ENCODE data around the gene MAPKAPK2. TPM values are rescaled to one million over a fixed set of nuclear protein-coding genes. Genes with fewer than 3 reads are reported as not detected.
"Not testable (repeated sequence)": the region's sequence is repeated elsewhere in the genome, so short reads cannot be mapped to it uniquely, and the experiment has no call there.

Gene MAPKAPK2
- polyA plus RNA-seq, 12 donors = 52.6 to 81.0 (median 71.1) TPM; not detected in 1

DNA sequence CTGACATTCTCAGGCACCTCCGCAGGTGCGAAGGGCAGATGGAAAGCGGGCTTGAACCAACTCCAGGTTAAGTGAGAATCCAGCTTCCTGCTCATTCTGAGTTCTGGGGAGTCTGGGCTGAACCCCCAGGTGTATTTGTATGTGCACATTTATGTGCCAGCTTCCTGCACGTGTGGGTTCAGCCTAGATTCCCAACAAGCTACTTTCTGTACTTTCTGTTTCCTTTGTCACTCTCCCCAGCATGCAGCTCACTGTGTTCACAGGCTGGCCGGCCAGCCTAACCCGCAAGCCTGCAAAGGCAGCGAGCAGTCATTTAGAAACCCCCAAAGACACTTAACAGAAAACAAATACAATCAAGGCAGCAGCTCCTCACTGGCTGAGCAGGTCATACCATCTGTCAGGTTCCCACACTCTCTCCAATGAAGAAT is 84.6 kb downstream of the MAPKAPK2 start:
- DNase-seq = no peak

DNA sequence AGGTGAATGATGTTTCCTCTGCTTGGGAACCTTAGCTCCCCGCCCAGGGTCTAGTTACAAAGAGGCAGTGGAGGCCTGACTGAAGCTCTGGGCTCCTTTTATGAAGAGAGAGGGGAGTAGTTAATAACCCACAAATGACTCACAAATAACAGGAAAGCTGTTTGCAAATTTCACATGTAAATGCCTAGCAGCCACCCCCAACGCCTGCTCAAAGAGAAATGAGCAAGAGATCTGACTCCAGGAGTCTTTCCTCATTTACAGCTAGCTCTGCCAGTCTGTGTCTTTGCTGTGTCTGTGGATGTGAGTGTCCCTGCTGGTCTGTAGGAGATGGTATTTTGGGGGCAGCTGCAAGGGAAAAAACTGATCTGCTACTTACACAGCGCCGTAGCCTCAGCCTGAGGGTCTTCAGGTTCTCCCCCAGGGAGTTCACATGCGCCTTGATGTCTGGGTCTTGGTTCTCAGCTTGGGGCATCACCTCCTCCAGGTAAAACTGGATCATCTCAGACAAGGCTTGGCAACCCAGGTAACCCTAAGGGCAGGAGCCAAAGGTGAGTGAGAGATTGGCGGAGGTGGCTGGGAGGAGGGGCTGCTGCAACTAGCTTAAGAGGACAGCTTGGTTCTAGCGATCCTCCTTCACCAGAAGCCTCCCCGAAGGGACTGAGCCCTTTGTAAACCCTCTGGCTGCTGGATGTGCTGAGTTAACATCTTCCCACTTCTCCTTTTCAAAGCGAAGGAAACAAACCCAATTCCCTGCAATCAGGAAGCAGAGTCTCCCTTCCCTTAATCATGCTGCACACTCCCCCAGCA is 86.0 kb downstream of the MAPKAPK2 start, which contains the start of gene IL19:
TSS of gene IL19 (plus strand) at position 243 of the 807 bp plus-strand sequence. CDS start 65,890 bp downstream, outside the sequence.
- no peak for DNase-seq

DNA sequence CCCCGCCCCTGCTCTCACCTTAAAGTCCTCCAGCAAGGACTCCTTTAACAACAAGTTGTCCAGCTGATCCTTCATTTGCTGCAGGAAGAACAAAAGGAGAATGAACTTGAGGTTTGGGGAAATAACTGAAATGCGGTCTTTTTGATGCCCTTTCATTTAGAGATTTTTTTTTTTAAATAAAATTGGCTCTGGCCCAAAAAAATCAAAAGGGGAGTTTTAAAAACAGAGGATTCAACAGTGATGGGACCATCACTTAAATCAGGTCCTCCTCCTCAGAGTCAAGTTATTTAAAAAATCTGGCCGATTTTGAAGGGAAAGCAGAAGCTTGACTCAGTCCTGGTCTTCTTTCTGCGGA is 86.6 kb downstream of the MAPKAPK2 start:
- no peak for DNase-seq

DNA sequence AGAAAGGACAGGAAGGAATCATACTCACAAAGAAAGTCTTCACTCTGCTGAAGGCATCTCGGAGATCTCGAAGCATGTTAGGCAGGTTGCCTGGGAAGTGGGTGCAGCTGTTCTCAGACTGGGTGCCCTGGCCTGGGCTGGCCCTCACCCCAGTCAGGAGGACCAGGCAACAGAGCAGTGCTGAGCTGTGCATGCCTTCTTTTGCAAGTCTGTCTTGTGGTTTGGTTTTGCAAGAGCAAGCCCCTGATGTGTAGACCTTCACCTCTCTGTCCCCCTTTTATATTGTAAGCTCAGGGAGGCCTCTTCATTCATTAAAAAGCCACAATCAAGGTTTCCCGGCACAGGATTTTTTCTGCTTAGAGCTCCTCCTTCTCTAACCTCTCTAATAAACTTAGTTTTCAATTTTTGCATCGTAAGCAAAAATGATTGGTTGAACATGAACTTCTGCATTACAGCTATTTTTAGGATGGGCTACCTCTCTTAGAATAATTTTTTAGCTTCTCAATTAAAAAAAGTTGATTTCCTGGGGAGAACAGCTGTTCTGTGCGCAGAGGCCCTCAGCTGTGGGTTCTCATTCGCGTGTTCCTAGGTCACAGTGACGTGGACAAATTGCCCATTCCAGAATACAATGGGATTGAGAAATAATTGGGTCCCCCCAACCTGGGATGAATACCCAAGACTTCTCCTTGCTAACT is 87.7 kb downstream of the MAPKAPK2 start, which contains the start of gene IL10:
TSS of gene IL10 (minus strand) at position 252 of the 695 bp plus-strand sequence. CDS start at position 193, 59 bp downstream.
- DNase-seq = no peak

DNA sequence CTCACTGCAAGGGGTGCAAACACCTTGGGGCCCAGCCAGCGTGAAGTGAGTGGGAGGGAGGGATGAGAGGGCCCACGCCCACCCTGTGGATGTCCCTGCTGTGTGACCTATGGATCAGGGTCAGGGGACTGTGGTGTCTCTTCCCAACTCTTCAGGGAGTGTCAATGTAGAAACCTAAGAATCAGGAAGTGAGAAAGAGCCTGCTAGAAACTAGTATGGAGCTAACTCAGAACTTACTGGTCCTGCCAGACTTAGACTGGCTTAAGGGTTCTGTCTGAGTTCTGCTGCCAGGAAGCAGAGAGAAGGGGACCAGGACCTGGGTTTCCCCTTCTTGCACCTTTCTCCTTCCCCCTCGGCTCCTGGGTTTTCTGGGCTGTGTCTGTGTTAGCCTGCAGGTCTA is 89.4 kb downstream of the MAPKAPK2 start:
- DNase-seq = no peak

DNA sequence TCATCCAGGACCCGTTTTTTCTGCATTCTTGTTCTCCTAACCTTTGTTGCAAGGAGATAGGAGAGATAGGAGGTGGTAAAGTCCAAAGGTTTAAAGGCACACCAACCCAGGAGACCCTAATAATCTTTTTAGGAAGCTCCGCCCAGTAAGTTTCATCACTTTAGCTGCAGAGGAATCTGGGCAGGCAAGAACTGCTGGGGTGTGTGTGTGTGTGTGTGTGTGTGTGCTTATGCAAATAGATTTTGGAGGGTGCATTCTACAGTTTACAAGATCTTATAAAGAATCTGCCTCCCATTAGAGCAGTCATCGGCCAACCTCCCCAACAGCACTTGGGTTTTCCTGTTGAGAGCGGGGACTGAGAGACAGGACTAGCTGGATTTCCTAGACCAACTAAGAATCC is 91.5 kb downstream of the MAPKAPK2 start:
- DNase-seq = no peak

DNA sequence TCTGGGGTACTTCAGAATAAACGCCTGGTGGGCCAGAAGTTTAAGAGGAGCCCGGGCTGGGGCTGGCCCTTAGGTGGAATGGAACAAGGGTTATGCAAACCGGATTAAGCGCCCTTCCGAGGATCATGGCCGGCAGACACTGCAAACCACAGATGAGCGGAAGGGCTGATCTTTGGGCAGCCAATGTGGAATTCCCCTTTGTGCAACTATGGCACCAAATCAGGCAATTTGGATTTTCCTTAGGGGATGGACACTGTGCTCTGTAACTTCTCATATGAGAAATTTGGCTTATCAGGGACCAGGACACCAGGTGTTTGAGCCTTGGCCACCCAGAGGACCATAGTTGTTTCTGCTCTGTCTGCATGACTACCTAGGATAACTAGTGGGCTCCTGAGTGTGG is 93.3 kb downstream of the MAPKAPK2 start:
- no peak for DNase-seq

DNA sequence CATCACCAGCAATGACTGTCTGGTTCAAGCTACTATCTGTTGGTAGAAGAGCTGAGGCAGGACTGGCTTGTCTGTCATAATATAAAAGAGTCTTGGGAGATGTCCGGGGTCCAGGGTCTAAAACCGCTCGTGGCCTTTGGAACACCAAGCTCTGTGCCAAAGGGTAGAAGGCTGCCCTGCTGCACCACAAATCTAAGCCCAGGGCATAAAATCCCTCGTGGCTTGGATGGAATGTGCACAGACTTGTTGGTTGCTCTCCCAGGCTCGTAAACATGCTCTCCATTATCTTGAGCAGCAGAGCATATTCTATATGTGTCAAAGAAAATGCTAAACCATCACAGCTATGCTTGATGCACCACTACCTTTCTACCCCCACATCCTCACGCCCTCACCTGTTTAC is 94.2 kb downstream of the MAPKAPK2 start:
- not testable (repeated sequence) for DNase-seq

DNA sequence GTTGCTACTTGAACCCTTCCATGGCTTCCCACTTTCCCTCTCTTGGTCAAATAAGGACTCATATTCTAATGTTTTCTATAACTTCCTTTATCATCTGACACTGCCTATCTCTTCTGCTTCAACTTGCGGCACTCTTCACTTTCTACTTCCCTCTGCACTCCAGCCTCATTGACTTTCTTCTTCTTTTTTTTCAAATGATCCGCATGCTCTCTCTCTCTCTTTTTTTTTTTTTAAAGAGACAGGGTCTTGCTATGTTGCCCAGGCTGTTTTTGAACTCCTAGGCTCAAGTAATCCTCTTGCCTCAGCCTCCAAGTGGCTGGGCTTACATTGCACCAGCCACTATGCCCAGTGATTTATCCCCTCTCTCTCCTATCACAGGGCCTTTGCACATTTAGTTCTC is 94.9 kb downstream of the MAPKAPK2 start:
- no peak for DNase-seq

DNA sequence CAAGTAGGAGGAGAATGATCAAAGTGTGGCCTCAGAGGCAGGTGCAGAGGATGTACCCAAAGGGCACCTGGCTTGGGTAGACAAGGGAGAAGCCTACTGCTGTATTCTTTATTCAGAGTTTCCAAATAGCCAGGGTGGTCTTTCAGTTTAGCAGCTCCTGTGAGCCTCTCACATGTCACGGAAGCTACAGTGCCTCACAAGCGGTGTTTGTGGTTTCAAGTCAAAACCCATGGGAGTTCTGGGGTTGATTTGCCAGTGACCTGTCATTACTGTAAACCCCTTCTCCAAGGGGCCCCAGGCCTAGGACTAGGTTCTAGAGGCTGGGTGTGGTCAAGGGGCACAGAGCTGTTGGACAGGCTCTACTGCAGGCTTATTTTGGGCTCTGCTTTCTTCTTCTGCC is 97.7 kb downstream of the MAPKAPK2 start:
- DNase-seq = no peak

DNA sequence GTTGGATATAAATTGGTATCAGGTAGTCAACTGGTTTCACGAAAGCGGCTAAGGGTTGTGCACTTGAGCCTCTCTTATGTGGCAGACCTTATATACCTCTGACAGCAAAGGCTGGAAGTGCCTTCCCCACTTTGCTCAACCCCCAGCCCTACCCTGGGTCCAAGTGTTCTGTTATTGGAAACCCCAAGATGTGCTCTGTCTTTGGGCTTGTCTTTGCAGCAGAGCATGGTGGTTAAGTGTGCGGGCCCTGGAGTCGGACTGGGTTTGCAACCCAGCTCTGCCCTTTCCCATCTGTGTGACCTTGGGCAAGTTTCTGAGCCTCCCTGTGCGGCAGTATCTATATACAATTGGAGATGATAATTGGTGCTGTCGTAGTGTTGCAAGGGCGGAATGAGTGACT is 98.8 kb downstream of the MAPKAPK2 start:
- DNase-seq = no peak

Other genes starting within 250 kb of the MAPKAPK2 start
- gene IKBKE, start 214.4 kb upstream of the MAPKAPK2 start, polyA plus RNA-seq (ENCODE audit: insufficient read length in 12 of 12) = 10 to 100 TPM in 1 of 12 donors, 1 to 10 TPM in 10, not detected in 1; 2.0 to 11.0 (median 3.2) TPM
- 10 to 100 TPM in 1 of 12 donors, 1 to 10 TPM in 10, not detected in 1; 4.8 to 14.7 (median 7.7) TPM for gene RASSF5, start 177.4 kb upstream of the MAPKAPK2 start, polyA plus RNA-seq (ENCODE audit: insufficient read length in 12 of 12)
- 10 to 100 TPM in 11 of 12 donors, not detected in 1; 35.7 to 70.1 (median 45.5) TPM for gene EIF2D, start 72.4 kb upstream of the MAPKAPK2 start, polyA plus RNA-seq (ENCODE audit: insufficient read length in 12 of 12)
- 1 to 10 TPM in 10 of 12 donors, not detected in 2; 3.3 to 6.5 (median 5.3) TPM for gene DYRK3, start 49.4 kb upstream of the MAPKAPK2 start, polyA plus RNA-seq (ENCODE audit: insufficient read length in 12 of 12)
- not detected for gene IL19, start 85.9 kb downstream of the MAPKAPK2 start, polyA plus RNA-seq (ENCODE audit: insufficient read length in 12 of 12)
- 1 to 10 TPM in 2 of 12 donors, under 1 TPM in 7, not detected in 3; 0.14 to 1.2 (median 0.49) TPM for gene IL10, start 87.6 kb downstream of the MAPKAPK2 start, polyA plus RNA-seq (ENCODE audit: insufficient read length in 12 of 12)
- gene IL20, start 180.7 kb downstream of the MAPKAPK2 start, polyA plus RNA-seq (ENCODE audit: insufficient read length in 12 of 12) = not detected
- gene IL24, start 212.5 kb downstream of the MAPKAPK2 start, polyA plus RNA-seq (ENCODE audit: insufficient read length in 12 of 12) = under 1 TPM in 6 of 12 donors, not detected in 6; 0.10 to 0.61 (median 0.21) TPM
- gene FCMR, start 237.0 kb downstream of the MAPKAPK2 start, polyA plus RNA-seq (ENCODE audit: insufficient read length in 12 of 12) = 10 to 100 TPM in 1 of 12 donors, 1 to 10 TPM in 5, under 1 TPM in 4, not detected in 2; 0.62 to 12.5 (median 1.1) TPM